Measurements from ENCODE around the gene P4HA3.
"Not testable (repeated sequence)": the region's sequence is repeated elsewhere in the genome, so short reads cannot be mapped to it uniquely, and the experiment has no call there.

The P4HA3 gene

DNA sequence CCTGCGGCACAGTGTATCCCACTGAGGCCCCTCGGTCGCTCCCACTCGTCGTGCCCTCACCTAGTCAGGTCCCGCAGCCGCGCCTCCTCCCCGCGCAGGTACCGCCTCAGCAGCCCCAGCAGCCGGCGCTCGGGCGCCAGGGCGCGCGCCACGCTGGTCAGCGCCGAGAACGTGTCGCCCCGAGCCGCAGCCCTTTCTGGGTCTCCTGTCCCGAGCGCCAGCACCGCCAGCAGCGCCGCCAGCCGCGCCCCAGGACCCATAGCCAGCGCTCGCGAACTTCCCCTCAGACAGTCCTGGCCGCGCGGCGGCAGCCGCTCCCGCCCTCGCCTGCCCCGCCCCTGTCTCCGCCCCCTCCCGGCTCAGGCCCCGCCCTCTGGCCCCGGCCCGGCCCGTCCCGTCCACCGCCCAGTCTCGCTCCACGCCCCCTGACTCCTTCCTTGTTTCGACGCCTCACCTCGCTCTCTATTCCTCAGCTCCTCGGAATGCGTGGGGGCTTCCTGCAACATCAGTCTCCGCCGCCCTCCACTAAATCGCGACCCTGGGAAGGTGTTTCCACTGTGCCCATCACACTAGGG lies at the start of gene P4HA3:
P4HA3 (minus strand) TSS at position 289 of the 575 bp plus-strand sequence; CDS start at position 260, 29 bp downstream.
- peak; percentile 27 for DNase-seq (ENCODE audit: low spot score)

DNA sequence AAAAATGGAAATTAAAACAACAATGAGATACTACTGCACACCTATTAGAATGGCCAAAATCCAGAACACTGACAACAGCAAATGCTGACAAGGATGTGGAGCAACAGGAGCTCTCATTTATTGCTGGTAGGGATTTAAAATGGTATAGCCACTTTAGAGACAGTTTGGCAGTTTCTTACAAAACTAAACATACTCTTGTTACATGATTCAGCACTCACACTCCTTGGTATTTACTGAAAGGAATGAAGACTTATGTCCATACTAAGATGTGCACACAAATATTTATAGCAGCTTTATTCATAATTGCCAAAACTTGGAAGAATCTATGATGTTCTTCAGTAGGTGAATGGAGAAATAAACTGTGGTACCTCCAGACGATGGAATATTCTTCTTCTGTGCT lies 46.0 kb upstream of the P4HA3 start:
- no peak for DNase-seq (ENCODE audit: low spot score)

DNA sequence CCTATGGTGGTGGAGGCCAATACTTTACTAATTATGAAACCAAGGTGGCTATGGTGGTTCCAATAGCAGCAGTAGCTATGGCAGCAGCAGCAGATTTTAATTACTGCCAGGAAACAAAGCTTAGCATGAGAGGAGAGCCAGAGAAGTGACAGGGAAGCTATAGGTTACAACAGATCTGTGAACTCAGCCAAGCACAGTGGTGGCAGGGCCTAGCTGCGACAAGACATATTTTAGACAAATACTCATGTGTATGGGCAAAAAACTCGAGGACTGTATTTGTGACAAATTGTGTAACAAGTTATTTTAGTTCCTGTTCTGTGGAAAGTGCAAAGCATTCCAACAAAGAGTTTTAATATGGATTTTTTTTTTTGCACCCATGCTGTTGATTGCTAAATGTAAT lies 44.2 kb upstream of the P4HA3 start:
- no peak for DNase-seq (ENCODE audit: low spot score)

DNA sequence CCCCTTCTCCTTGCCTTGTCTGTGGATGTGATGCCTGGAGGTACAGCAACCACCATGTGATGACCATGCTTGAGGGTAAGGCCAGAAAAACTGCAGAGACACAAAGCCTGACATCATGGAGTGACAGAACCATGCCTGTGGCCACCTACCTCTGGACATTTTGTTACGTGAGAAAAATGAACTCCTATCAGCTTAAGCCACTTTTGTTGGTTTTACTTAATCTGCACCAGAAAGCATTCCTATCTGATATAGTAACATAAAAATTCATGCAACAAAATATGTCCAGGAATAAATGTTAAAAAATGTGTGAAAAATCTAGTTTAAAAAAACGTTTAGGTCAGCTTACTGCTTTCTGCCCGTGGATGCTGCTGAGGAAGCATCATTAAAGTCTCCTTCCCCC lies 42.6 kb upstream of the P4HA3 start:
- DNase-seq (ENCODE audit: low spot score), result no peak

DNA sequence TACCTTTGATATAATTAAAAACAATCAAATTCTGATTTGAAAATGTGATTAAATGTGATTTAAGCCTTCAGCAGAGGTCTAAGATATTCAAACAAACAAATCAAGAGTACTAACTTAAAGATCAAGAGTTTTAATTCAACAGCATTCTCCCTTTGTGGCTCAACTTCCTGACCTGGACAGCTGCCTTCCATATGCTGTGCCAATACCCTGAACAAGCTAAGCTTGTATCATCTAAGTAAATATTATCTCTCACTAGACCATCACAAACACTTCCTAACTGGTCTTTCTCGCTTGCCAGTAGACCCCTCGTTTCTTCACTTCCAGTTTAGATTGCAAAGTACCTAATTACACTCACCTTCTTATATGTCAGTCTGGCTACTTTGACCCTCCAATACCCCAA lies 35.9 kb upstream of the P4HA3 start:
- DNase-seq (ENCODE audit: low spot score), result no peak

DNA sequence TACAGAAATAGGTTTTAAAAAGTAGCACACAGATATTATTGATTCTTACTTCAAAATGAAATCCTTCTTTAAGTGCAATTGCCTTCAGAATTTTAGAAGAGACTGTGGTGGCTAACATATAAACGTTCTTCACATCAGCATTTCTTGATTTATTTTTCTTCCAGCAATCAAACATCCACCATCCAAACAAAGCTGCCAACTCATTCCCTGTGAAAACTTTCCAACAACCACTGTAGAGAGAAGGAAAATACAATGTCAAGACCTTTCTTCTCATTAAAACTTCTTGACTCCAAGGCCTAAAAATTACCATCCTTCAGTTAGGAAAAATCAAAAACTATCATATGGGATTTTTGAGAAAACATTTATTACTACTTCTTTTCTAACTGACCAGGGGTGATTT lies 34.0 kb upstream of the P4HA3 start:
- DNase-seq (ENCODE audit: low spot score), result no peak

DNA sequence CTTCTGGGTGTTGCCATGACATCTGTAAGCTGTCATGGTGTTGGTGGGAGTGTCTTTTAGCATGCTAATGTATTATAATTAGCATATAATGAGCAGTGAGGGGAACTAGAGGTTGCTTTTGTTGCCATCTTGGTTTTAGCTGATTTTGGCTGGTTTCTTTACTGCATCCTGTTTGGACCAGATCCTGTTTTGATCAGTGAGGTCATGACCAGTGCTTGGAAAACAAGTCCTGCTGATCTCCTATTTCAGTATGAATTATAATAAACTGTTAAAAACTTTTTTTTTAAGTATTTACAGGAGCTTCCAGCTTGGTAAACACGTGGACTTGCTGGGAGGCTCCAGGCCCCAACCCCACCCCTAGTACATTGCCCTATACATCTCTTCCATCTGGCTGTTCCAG lies 30.5 kb upstream of the P4HA3 start:
- DNase-seq (ENCODE audit: low spot score), result no peak

DNA sequence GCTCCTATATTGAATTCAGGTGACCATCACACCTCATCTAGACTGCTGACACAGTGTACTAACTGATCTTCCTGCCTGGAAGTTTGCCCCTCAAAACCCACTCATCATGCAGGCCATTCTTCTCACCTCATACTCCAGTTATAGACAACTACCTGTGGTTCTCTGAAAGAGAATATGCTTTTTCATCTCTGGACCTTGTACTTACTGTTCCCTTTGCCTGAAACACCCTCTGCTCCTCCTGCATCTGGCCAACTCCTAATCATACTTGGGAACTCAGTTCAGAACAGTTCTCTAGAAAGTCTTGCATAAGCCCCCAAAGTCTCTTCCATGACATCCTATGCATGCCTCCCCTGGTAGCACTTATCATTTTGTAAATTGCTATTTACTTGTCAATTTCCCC lies 28.2 kb upstream of the P4HA3 start:
- no peak for DNase-seq (ENCODE audit: low spot score)

DNA sequence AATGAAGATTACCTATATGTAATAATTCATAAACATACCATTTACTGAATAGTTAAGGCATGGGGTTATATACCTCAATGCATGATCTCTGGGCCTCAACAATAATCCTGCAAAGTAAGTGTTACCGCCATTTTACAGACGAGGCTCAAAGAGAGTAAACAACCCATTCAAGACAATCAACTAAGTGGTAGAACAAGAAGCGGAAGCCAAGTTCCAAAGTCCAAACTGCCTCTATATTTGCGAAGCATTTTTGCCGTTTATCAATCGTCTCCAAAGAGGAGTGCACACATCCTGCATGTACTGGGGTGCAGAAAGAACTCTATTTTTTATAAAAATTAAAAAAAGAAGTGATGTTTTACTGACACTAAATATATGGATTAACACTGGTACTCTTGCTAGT lies 27.5 kb upstream of the P4HA3 start:
- no peak for DNase-seq (ENCODE audit: low spot score)

DNA sequence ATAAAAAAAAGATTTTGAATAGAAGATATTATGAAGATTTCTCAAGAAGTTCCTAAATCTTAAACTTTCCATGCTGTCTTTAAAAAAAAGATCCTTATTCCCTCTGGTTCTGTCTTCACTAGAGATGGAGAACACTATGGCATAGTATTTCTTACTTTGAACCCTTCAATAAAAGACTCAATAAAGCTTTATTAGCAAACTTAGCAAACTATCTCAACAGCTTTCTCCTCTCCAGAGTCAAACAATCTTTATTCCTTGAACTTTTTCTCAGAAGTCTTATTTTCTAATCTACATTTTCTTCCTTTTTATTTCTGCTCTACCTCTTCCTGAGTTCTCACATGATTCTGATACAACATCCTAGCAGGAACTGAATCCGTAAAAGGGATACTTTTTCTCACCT lies 21.8 kb upstream of the P4HA3 start:
- no peak for DNase-seq (ENCODE audit: low spot score)

DNA sequence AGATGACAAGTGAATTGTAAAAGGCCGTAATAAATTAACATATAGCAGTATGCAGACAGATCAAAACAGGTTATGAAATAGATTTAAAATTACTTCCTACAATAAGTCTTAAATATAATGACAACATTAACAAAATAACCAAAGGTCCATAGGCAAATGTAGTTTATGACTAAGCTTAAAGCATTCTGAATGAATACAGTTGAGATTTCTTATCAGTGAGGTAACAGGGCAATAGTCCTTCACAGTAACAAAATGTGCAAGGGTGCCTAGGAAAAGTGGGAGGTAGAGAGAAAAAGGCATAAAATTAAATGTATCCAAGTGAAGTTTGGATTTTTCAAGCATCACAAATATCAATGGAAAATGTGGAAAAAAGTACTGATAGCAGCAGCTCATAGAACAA lies 20.9 kb upstream of the P4HA3 start:
- no peak for DNase-seq (ENCODE audit: low spot score)

DNA sequence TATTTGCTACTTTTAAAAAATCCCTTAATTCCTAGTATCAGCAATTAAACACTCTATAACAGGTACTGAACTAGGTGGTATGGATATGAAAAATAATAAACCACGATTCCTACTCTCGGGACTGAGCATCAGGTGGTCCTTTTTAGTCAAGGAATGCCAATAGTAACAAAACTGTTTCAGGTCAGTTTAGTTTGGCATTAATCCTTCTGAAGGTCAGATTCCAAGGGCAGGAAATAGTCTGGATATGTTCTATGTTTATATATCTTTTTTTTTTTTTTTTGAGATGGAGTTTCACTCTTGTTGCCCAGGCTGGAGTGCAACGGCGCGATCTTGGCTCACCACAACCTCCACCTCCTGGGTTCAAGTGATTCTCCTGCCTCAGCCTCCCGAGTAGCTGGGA lies 19.6 kb upstream of the P4HA3 start:
- not testable (repeated sequence) for DNase-seq (ENCODE audit: low spot score)

DNA sequence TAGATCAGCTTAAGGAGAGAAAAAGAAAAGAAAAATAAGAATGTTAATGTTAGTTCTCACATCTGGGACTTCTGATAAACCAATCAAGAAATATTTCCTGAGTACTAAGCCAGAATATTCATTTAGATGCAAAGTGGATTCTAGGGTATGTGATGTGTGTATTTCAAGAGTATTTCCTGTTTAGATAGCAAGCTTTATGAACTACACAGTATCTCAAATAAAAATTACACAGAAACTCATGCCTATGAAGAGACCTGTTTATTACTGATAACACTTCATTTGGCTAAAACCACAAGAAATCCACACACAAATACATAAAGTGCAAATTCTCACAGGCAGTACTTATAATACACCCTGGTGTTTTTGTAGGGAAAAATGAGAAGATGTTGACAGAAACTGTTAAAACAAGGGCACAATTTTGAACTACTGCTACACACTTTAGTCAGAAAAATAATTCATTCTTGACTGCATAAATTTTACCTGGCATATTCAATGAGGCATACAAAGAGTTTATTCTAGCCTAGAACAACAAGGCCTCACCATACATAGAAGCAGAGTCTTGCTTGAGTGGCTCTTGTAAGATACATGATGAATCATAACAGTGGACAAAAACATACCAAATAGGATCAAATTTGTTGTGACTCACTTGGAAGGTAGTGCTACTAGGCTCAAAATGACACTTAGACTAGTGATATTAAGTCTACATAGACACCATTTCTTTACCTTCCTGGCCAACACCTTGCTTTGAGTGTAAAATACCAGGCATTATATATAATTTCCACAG lies 18.8 kb upstream of the P4HA3 start:
- DNase-seq (ENCODE audit: low spot score), result no peak

DNA sequence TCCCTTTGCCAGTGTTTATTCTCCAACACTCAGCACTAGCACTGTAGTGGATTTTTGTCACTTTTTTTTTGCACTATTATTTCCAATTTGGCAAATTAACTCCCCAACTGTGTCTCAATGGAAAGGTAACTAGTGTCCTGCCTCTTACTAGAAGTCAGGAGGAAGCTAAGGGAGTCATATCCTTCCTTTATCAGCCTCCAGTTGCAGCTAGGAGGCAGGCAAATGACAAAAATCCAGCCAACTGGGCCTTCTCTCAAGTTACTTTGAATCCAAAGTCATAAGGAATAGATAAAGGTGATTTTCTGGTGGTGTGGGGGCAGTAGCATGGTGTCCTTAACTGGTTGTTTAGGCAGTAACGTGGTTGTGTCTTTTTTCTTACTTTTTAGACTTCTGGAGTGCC lies 15.6 kb upstream of the P4HA3 start:
- DNase-seq (ENCODE audit: low spot score), result no peak

DNA sequence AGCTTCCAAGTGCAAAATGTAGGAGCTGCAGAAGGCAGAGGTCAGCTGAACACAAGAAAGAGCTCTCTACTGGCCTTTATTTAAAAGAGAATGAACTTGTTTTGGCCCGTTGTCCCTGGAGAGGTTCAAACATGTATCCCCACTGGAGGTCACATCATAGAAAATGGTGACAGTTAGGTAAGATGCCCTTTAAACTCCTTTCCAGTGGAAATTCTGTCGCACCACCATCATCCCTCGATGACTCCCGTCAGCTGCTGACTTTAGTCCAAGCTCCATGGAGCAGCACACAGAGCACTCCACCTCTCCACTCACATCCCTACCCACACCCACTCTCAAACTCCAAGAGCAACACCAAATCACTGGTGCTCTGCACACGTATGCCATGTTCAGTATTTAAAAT lies 15.2 kb upstream of the P4HA3 start:
- DNase-seq (ENCODE audit: low spot score), result no peak

DNA sequence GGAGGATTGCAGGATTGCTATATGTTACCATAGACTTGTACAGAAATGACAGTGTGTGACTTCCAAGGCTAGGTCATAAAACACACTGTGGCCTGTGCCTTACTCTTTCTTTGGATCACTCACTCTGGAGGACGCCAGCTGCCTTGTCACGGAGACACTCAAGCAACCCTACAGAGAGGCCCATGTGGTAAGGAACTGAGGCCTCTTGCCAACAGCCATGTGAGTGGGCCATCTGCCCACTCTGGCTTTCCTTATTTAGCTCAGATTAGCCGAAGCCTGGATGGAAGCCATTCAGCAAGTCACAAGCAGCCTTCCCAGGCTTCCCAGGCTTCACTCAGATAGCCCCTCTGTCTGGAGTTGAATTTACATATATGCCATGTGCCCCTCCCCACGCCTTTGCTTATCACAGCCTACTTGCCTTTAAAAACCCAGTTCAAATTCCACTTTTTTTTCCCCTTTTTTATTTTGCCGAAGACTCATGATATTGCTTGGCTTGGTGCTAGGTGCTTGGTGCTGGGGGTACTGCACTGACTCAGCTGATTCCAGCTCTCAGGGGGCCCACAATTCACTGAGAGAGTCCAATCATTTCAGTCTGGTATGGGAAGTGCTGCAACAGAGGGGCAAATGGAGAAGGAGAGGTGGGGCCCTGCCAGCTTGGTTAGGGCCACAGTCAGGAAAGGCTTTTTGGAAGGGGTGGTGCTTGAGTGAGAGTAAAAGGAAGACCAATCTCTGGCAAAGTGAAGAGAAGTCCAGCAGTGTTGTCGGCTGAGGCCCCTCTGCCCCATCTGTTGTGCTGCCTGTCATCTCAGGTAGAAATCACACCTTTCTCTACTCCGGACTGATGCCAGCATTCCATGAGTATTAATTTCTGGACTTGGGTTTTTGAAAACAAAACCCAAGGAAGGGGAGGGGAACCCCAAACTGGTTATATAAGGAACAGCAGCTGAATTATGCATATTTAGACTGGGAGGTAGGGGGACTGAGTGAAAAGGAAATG lies 14.5 kb upstream of the P4HA3 start:
- DNase-seq (ENCODE audit: low spot score), result no peak

DNA sequence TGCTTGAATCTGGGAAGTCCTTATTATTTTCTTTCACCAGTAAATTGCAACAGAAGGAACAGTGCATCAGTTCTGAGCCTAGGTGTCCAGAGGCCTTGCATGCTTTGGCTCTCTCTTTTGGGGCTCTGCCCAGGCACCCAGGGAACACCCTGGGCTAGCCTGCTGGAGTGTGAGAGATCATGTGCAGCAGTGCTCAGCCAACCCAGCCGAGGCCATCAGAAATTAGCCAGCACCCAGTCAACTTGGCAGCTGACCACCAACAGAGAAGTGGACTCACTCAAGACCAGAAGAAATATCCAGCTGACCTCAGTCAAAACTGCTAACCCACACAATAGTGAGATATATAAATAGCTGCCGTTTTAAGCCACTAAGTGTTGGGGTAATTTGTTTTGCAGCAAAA lies 11.2 kb upstream of the P4HA3 start:
- no peak for DNase-seq (ENCODE audit: low spot score)

DNA sequence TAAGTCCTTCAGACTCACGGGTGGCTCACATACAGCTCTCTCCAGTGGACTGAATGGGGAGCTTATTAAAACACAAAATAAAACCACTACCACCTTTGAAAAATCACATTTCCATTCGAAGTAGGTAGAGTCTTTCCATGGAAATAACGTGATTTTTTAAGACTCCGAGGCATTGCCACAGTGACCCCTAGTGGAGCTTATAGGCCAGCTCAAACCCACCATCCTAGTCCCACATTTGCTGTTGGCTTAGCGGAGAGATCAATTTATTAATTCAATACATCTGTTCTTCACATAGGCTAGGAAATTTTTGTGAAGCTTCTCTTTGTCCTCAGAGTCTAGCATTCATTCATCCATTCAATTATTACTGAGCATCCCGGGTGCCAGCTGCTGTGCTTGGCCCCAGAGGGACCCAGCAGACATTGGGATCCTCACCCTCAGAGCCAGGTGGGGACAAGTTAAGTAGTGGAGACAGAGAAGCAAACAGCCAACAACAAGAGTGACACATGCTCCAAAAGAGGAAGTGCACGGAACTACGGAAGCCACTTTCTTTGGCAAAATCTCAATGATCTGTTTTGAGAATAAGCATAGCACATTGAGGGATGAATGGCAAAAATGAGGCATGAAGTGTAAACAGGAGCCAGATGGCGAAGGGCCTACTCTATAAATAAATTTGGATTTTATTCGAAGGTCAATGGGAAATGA lies 10.2 kb upstream of the P4HA3 start:
- peak; percentile 14 for DNase-seq (ENCODE audit: low spot score)

DNA sequence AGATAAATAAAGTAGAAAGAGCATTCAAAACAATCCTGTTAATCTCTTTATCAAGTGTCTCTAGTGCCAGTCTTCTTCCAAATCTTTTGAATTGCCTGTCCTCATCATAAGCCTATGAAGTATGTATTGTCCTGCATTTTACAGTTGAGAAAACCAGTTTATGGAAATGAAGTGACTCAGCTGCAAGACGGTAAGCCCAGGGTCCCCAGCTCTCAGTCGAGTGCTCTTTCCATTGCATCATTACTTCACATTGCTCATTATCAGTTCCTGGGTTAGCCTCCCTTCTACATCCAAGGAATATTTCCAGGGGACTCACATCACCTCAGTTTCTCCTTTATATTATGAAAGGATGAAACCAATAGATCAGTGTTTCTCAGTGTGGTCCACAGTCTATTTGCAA lies 9.1 kb upstream of the P4HA3 start:
- DNase-seq (ENCODE audit: low spot score), result no peak

DNA sequence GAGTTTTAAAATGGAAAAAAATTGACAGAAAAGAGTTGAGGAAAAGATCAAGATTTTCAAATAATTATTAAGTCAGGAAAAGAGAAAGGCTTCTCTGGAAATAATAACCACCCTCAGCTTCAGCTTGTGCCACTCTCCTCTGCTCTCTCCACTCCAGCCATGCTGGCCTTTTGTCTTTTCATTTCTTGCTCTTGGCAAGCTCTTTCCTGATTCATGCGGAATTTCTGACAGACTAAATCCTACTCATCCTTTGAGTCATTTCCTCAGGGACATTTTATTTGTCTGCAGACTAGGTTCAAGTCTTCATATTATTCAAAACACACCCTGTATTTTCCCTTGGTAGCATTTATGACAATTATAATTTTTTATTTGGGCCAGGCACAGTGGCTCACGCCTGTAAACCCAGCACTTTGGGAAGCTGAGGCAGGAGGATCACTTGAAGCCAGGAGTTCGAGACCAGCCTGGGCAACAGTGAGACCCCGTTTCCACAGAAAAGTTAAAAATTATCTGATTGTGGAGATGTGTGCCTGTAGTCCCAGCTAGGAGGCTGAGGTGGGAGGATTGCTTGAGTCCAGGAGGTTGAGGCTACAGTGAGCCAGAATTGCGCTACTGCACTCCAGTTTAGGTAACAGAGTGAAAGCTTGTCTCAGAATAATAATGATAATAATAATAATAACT lies 7.8 kb upstream of the P4HA3 start:
- no peak for DNase-seq (ENCODE audit: low spot score)

DNA sequence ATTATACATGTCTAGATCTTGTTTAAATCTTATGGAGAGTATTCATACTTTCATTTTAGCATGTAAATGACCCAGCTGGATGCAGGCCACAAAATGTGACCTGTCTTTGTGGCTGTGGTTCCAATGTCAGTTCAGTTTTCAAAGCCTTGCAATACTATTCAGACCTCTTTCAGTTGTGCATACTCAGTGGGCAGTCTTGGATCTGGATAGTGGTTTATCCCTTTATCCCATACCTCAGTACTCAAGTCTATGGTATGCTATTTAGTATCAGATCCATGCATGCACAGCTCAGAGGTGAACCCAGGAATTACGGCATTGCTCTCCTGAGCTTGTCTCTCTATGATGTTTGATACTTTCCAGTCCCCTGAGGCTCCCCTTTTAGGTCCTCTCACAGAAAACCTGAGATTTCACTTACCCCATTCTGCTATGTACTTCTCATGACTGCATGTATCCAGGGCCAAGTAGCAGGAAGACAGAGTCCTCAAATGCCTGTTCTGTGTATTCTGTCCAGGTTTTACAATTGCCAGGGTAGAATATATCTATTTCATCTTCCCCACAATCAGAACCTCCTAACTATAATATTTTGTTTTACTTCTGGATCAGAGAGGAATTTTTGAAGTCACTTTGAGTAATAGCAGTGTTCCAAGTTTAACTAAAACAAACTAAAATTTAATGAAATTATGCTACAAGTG lies 6.9 kb upstream of the P4HA3 start:
- no peak for DNase-seq (ENCODE audit: low spot score)

Measured in CD4-positive, alpha-beta T cell treated with Interleukin-2 at 100 ng/mL for 4 hours (primary cell).